ENCODE results near the gene ZDHHC13. TPM values are rescaled to one million over a fixed set of nuclear protein-coding genes. Genes with fewer than 3 reads are reported as not detected.

Gene ZDHHC13
- total and polyA plus RNA-seq, 10 donors, result 8.2 to 20.4 (median 12.3) TPM

- intact Hi-C loops (cut with DNase I; ENCODE audit: low total_unique reads), result no loop called here
- TF ChIP-seq POLR2AphosphoS5 (IDR thresholded peaks at IDR 0.05), result no peak
- no peak for TF ChIP-seq POLR2A (IDR thresholded peaks at IDR 0.05)
- TF ChIP-seq, protein P1, sequence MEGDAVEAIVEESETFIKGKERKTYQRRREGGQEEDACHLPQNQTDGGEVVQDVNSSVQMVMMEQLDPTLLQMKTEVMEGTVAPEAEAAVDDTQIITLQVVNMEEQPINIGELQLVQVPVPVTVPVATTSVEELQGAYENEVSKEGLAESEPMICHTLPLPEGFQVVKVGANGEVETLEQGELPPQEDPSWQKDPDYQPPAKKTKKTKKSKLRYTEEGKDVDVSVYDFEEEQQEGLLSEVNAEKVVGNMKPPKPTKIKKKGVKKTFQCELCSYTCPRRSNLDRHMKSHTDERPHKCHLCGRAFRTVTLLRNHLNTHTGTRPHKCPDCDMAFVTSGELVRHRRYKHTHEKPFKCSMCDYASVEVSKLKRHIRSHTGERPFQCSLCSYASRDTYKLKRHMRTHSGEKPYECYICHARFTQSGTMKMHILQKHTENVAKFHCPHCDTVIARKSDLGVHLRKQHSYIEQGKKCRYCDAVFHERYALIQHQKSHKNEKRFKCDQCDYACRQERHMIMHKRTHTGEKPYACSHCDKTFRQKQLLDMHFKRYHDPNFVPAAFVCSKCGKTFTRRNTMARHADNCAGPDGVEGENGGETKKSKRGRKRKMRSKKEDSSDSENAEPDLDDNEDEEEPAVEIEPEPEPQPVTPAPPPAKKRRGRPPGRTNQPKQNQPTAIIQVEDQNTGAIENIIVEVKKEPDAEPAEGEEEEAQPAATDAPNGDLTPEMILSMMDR (IDR thresholded peaks at IDR 0.05 in 8 of 11, conservative IDR thresholded peaks at IDR 0.05 in 3 of 11), result no peak
Observed at GRCh38 chr11:19105011-19105410, 12.0 kb upstream of the ZDHHC13 start.

DNA sequence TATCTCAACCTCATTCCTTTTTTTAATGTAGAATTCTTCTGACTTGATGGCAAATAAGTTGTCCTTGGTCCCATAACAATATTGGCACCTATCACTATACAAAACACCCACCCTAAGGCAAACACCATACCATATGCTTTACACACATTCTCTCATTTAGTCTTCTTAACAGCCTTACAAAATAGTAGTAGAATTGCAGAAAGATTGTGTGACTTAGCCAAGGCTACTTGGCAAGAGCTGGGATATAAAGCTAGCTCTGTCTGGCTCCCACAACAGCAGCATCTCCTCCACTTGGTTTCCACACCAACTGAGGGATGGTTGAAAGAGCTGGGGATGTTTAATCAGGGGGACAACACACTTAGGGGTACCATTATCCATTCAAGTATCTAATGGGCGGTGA, 9.8 kb upstream of the ZDHHC13 start:
- TF ChIP-seq, protein P1 (IDR thresholded peaks at IDR 0.05 in 8 of 11, conservative IDR thresholded peaks at IDR 0.05 in 3 of 11), result no peak
- TF ChIP-seq POLR2A (IDR thresholded peaks at IDR 0.05), result no peak
- H3K4me1 ChIP-seq, result no peaks in the 10 kb centered on the region
- H3K27me3 ChIP-seq (replicated peaks in 1 of 7), result peaks cover 0 to 6% (median 0%) of the 10 kb centered on the region in 7 donors
- intact Hi-C loops (cut with DNase I; ENCODE audit: low total_unique reads), result no loop called here
- H3K27ac ChIP-seq, result no peak overlapping the region
- no peak for DNase-seq
- no peaks in the 10 kb centered on the region for H3K9me3 ChIP-seq
- 93 to 100% (median 94%) methylated on average over 1 of the region's 1 CpG for WGBS, 5 donors
- no peaks in the 10 kb centered on the region for H3K36me3 ChIP-seq
- H3K4me3 ChIP-seq, result no peak overlapping the region

More at GRCh38 chr11:19105011-19105410, 12.0 kb upstream of the ZDHHC13 start:
- Histone ChIP-seq H3K27me3 (replicated peaks in 1 of 7) (peaks cover 0 to 6% (median 0%) of the 10 kb centered on the region in 7 donors), H3K4me1 (no peaks in the 10 kb centered on the region), H3K9me3 (peaks cover 0 to 7% (median 0%) of the 10 kb centered on the region in 8 donors), H3K4me3 (no peak overlapping the region), H3K27ac (no peak overlapping the region), H3K36me3 (no peaks in the 10 kb centered on the region)
- DNase-seq, result no peak
- WGBS, 5 donors, result 69 to 83% (median 81%) methylated on average over 1 of the region's 1 CpG

- H3K27me3 ChIP-seq (replicated peaks in 1 of 7), result peaks cover 0 to 6% (median 0%) of the 10 kb centered on the region in 7 donors
- H3K4me3 ChIP-seq, result no peak overlapping the region
- TF ChIP-seq POLR2AphosphoS5 (IDR thresholded peaks at IDR 0.05) (no peak), POLR2A (IDR thresholded peaks at IDR 0.05) (no peak)
- TF ChIP-seq, protein P1 (IDR thresholded peaks at IDR 0.05 in 8 of 11, conservative IDR thresholded peaks at IDR 0.05 in 3 of 11), result no peak
- intact Hi-C loops (cut with DNase I; ENCODE audit: low total_unique reads), result no loop called here
- WGBS, 5 donors, result 85 to 92% (median 88%) methylated on average over 3 of the region's 3 CpGs
- no peaks in the 10 kb centered on the region for H3K9me3 ChIP-seq
- H3K27ac ChIP-seq, result no peak overlapping the region
- no peaks in the 10 kb centered on the region for H3K4me1 ChIP-seq
- no peaks in the 10 kb centered on the region for H3K36me3 ChIP-seq
- no peak for DNase-seq
Observed at GRCh38 chr11:19110295-19110694, 6.7 kb upstream of the ZDHHC13 start.

DNA sequence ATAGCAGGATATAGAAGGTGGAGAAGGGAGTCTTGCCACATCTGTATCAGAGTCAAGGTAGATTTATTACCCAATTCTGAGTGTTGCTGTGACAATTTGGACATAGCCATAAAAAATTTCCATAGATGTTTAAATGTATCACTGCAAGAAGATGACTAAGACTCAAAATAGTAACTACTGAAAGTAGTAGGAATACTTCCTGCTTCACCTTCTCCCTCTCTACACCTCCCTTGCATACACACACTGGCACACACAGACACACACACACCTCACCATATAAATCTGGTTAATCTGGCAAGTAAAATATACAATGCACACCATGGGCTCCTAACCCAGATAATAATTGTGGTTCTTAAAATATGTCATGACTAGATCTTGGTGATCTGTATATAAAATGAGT, 5.2 kb upstream of the ZDHHC13 start:
- Histone ChIP-seq H3K4me3 (no peak overlapping the region), H3K27ac (no peak overlapping the region), H3K27me3 (replicated peaks in 1 of 7) (peaks cover 0 to 6% (median 0%) of the 10 kb centered on the region in 7 donors), H3K36me3 (no peaks in the 10 kb centered on the region), H3K4me1 (peaks cover 0 to 8% (median 6%) of the 10 kb centered on the region in 6 donors), H3K9me3 (no peaks in the 10 kb centered on the region)
- DNase-seq, result no peak
- intact Hi-C loops (cut with DNase I; ENCODE audit: low total_unique reads), result no loop called here
- TF ChIP-seq POLR2A (IDR thresholded peaks at IDR 0.05) (no peak), POLR2AphosphoS5 (IDR thresholded peaks at IDR 0.05) (no peak)
- TF ChIP-seq, protein P1 (IDR thresholded peaks at IDR 0.05 in 8 of 11, conservative IDR thresholded peaks at IDR 0.05 in 3 of 11), result no peak

Data from spleen (tissue), 11 donors.